Testis (tissue), 2 donors: ENCODE results near the gene CACNG3.

Experiments used
- POLR2A ChIP-seq: fragments of 450-650 bp; IDR thresholded peaks from one replicate; pipeline ENCODE4 v1.6.1; 2017; ENCODE audit warnings: antibody characterized with exemption, mild to moderate bottlenecking, moderate library complexity
- TF ChIP-seq, protein P1 (sequence below), 3 experiments: fragments of 450-650 bp in 2 of 3; fragments of 200-600 bp in 1 of 3; sonication (generic) in 1 of 3; IDR thresholded peaks; one replicate each; pipeline ENCODE4 v1.5.1; 2016 to 2019; ENCODE audit warnings: antibody characterized with exemption in 3 of 3, mild to moderate bottlenecking in 2 of 3, moderate library complexity in 1 of 3

DNA sequence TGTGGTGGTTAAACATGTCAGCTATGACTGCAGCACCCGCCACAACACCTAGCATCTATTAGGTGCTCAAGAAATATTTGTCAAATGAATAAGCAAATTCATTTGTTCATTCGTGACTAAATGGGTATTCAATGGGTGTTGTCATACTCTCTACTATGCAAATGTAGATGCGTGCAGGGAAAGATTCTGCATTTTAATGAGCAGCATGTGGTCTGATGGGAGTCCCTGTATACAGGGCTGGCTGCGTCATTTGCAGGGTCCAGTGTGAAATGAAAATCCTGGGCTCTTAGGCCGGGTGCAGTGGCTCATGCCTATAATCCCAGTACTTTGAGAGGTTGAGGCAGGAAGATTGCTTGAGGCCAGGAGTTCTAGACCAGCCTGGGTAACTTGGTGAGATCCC lies 97.5 kb downstream of the CACNG3 start:
- TF ChIP-seq, protein P1, sequence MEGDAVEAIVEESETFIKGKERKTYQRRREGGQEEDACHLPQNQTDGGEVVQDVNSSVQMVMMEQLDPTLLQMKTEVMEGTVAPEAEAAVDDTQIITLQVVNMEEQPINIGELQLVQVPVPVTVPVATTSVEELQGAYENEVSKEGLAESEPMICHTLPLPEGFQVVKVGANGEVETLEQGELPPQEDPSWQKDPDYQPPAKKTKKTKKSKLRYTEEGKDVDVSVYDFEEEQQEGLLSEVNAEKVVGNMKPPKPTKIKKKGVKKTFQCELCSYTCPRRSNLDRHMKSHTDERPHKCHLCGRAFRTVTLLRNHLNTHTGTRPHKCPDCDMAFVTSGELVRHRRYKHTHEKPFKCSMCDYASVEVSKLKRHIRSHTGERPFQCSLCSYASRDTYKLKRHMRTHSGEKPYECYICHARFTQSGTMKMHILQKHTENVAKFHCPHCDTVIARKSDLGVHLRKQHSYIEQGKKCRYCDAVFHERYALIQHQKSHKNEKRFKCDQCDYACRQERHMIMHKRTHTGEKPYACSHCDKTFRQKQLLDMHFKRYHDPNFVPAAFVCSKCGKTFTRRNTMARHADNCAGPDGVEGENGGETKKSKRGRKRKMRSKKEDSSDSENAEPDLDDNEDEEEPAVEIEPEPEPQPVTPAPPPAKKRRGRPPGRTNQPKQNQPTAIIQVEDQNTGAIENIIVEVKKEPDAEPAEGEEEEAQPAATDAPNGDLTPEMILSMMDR (IDR thresholded peaks at IDR 0.05): no peak
- TF ChIP-seq POLR2A: no peak
